ENCODE data around the gene RAB30. TPM values are rescaled to one million over a fixed set of nuclear protein-coding genes. Genes with fewer than 3 reads are reported as not detected.

Gene RAB30
- total and polyA plus RNA-seq, 9 of the 15 experiments (the other 6 are each of a cell fraction or from before 2014, with no cell fraction given): 0.29 to 1.3 (median 1.0) TPM

- TF ChIP-seq TBL1XR1 (IDR thresholded peaks at IDR 0.05; ENCODE audit: low read length in 2 of 2): peak; percentile 31 to 83; a peak in 3 of 4 replicates
- TF ChIP-seq ETV5 (CRISPR knock-in tag; IDR thresholded peaks at IDR 0.05; ENCODE audit: low read depth): peak; percentile 96
- no peak for TF ChIP-seq HMGN3 (IDR thresholded peaks at IDR 0.05; ENCODE audit: borderline replicate concordance, extremely low read depth, insufficient read length, low read depth, low read length)
- no peak for TF ChIP-seq JUN (IDR thresholded peaks at IDR 0.05; ENCODE audit: borderline replicate concordance, low read depth, low read length)
- TF ChIP-seq JUN (CRISPR knock-in tag; IDR thresholded peaks at IDR 0.05; ENCODE audit: borderline replicate concordance): no peak
- 0 out of 2 replicates have a peak, but pooled peaks have one; percentile 56 for TF ChIP-seq DMBX1 (CRISPR knock-in tag; IDR thresholded peaks at IDR 0.05; ENCODE audit: borderline replicate concordance)
- TF ChIP-seq ZNF224 (CRISPR knock-in tag; IDR thresholded peaks at IDR 0.05): no peak
- no peak for TF ChIP-seq GATAD2B (IDR thresholded peaks at IDR 0.05; ENCODE audit: borderline replicate concordance)
- no peak for TF ChIP-seq POLR3G (IDR thresholded peaks at IDR 0.05; ENCODE audit: extremely low read depth, insufficient read length, insufficient replicate concordance)
- peak; percentile 45; the same call in 1 of the 2 replicates for TF ChIP-seq ZEB2 (IDR thresholded peaks at IDR 0.05)
- TF ChIP-seq HDAC2 (IDR thresholded peaks at IDR 0.05): peak; percentile 91
- peak; percentile 70; the same call in 1 of the 2 replicates for TF ChIP-seq BHLHE40 (IDR thresholded peaks at IDR 0.05; ENCODE audit: low read length)
- TF ChIP-seq ZNF140 (CRISPR knock-in tag; IDR thresholded peaks at IDR 0.05): no peak
- peak; percentile 93 for TF ChIP-seq CBFA2T2 (conservative IDR thresholded peaks at IDR 0.05)
- TF ChIP-seq ZC3H11A (IDR thresholded peaks at IDR 0.05; ENCODE audit: low read depth, low read length): no peak
- TF ChIP-seq ZNF609 (CRISPR knock-in tag; IDR thresholded peaks at IDR 0.05; ENCODE audit: borderline replicate concordance): no peak
- no peak for TF ChIP-seq SIX5 (IDR thresholded peaks at IDR 0.05; ENCODE audit: borderline replicate concordance in 1 of 2, insufficient read depth in 1 of 2, low read depth in 1 of 2, low read length in 2 of 2)
- no peak for TF ChIP-seq DLX4 (CRISPR knock-in tag; IDR thresholded peaks at IDR 0.05)
- TF ChIP-seq NUFIP1 (IDR thresholded peaks at IDR 0.05; ENCODE audit: partially characterized antibody): peak; percentile 74
- peak; percentile 96 for TF ChIP-seq CBFA2T3 (IDR thresholded peaks at IDR 0.05)
- TF ChIP-seq ZFP91 (CRISPR knock-in tag; IDR thresholded peaks at IDR 0.05): no peak
- no peak for TF ChIP-seq PTTG1 (tag; IDR thresholded peaks at IDR 0.05; ENCODE audit: low read depth)
- TF ChIP-seq RCOR1 (IDR thresholded peaks at IDR 0.05; ENCODE audit: borderline replicate concordance in 1 of 2, low read depth in 2 of 2, low read length in 2 of 2): peak; percentile 90 to 99
These were observed 63.7 kb downstream of the RAB30 start (continued) for GRCh38 chr11:83007909-83008580.
